ENCODE results near the gene TASOR2.

Gene TASOR2

GRCh38 chr10:5731559-5731958 is 46.9 kb downstream of the TASOR2 start:
- Histone ChIP-seq H3K4me1 (ENCODE audit: insufficient read depth, low read length) (no peaks in the 10 kb centered on the region), H3K36me3 (ENCODE audit: insufficient read depth, low read depth, low read length) (peaks cover 65% of the 10 kb centered on the region), H3K27ac (ENCODE audit: low read length) (no peak overlapping the region), H3K9me3 (ENCODE audit: insufficient read depth, low read depth, low read length) (no peaks in the 10 kb centered on the region), H3K27me3 (ENCODE audit: insufficient read depth, low read length) (no peaks in the 10 kb centered on the region), H3K4me3 (ENCODE audit: low read length) (no peak overlapping the region), H3K9ac (ENCODE audit: low read depth, low read length) (no peak overlapping the region)

- Histone ChIP-seq H3K27me3 (ENCODE audit: insufficient read depth, low read length) (no peaks in the 10 kb centered on the region), H3K4me1 (ENCODE audit: insufficient read depth, low read length) (no peaks in the 10 kb centered on the region), H3K36me3 (ENCODE audit: insufficient read depth, low read depth, low read length) (peaks cover 59% of the 10 kb centered on the region)
These were observed 47.5 kb downstream of the TASOR2 start for GRCh38 chr10:5732141-5732540.

More at GRCh38 chr10:5732141-5732540, 47.5 kb downstream of the TASOR2 start:
- Histone ChIP-seq H3K9me3 (ENCODE audit: insufficient read depth, low read depth, low read length) (no peaks in the 10 kb centered on the region), H3K4me3 (ENCODE audit: low read length) (no peak overlapping the region), H3K9ac (ENCODE audit: low read depth, low read length) (no peak overlapping the region), H3K27ac (ENCODE audit: low read length) (no peak overlapping the region)
